Islet of Langerhans (tissue), 1 donor: ENCODE measurements around the gene TOGARAM2.
"Not testable (repeated sequence)": the region's sequence is repeated elsewhere in the genome, so short reads cannot be mapped to it uniquely, and the experiment has no call there.

Experiments
- FAIRE-seq: peaks from one replicate; lab custom pipeline; 2011; peaks lifted over from hg19 to GRCh38; lab: Jason Lieb, UNC

TOGARAM2 gene

GRCh38 chr2:29075894-29076705 lies 95.0 kb downstream of the TOGARAM2 start:
- no peak for FAIRE-seq

- FAIRE-seq = no peak
These were observed 98.8 kb downstream of the TOGARAM2 start for GRCh38 chr2:29079887-29080286.

- FAIRE-seq = no peak
These were observed 100.0 kb downstream of the TOGARAM2 start for GRCh38 chr2:29080886-29081743.

- no peak for FAIRE-seq
These were observed 101.9 kb downstream of the TOGARAM2 start for GRCh38 chr2:29082804-29083495.

GRCh38 chr2:29084554-29084953 lies 103.5 kb downstream of the TOGARAM2 start:
- no peak for FAIRE-seq

GRCh38 chr2:29090311-29090710 lies 109.2 kb downstream of the TOGARAM2 start:
- FAIRE-seq = not testable (repeated sequence)

- FAIRE-seq = no peak
These were observed 115.9 kb downstream of the TOGARAM2 start for GRCh38 chr2:29096969-29097368.

- FAIRE-seq = no peak
These were observed 116.5 kb downstream of the TOGARAM2 start for GRCh38 chr2:29097569-29097968.

- no peak for FAIRE-seq
These were observed 119.5 kb downstream of the TOGARAM2 start for GRCh38 chr2:29100564-29100963.
